GM19452 (cell line): ENCODE measurements around the gene EMC9.

Source experiments
- ATAC-seq: cut with Tn5 transposase; IDR thresholded peaks from one replicate; pipeline ENCODE4 v1.9.1; 2021; ENCODE audit not compliant: unreplicated experiment

The EMC9 gene, protein sequence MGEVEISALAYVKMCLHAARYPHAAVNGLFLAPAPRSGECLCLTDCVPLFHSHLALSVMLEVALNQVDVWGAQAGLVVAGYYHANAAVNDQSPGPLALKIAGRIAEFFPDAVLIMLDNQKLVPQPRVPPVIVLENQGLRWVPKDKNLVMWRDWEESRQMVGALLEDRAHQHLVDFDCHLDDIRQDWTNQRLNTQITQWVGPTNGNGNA

DNA sequence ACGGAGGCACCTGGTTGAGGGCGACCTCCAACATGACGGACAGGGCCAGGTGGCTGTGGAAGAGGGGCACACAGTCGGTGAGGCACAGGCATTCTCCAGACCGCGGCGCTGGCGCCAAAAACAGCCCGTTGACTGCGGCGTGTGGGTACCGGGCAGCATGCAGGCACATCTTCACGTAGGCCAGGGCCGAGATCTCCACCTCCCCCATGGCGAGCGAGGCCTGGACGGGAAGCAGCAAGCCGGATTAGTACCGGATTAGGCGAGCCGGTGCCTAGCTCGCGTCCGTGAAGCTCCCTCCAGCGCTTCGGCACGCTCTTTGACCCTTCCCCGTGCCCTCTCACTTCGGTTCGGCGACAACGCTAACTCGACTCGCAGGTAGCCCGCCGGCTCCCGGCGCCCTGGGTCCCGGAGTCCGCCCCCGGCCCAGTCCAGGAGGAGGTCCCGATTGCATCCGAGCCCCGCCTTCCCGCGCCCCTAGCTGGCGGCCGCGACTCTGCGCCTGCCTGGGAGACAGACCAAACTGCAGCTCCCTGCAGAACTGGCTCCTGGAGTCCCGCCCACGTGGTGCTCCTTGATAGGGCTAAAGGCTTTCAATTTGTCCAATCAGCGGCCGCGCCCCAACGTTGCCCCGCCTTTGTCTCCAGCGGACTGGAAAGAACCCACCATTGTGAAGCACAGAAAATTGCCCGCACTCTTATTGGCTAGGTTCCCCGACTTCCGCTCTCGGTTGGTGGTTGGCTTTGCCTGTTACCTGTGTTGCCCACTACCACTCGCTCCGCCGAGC, at the start of gene EMC9:
TSS of gene EMC9 (minus strand) at position 495 of the 784 bp plus-strand sequence. CDS start at position 208, 287 bp downstream.
- ATAC-seq = peak; percentile 82

DNA sequence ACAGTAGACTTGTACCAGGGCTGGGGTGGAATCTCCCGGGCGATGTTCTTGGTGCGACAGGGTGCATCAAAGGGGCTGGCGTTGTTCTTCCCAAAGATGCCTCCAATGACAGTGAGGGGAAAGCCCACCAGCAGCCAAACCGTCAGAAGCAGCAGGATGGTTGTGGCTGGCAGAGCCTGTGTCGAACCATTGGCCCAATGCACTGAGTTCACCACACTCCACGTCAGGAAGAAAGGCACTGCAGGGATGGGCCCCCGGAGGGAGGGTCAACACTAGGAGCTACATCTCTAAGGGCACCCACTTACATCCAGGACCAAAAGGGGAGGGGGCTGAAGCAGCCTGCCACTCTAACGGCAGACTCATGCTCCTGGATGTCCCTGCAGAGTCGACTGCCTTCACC, 49.0 kb upstream of the EMC9 start:
- ATAC-seq = no peak

DNA sequence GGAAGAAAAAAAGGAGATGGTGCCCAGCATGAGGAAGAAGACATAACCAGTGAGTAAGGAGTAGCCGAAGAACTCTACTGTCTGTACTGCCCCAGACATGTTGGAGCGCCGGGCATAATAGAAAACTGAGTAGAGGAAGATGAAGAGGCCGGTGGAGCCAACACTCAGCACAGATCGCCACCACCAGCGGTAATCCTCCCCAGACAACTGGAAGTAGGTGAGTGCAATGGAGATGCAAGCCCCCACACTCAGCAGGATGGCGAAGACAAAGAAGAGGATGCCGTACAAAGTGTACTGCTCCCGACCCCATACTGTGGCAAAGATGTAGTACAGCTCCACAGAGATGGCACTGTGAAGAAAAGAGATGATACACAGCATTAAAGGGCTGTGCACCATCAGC, 48.1 kb upstream of the EMC9 start:
- ATAC-seq = no peak

DNA sequence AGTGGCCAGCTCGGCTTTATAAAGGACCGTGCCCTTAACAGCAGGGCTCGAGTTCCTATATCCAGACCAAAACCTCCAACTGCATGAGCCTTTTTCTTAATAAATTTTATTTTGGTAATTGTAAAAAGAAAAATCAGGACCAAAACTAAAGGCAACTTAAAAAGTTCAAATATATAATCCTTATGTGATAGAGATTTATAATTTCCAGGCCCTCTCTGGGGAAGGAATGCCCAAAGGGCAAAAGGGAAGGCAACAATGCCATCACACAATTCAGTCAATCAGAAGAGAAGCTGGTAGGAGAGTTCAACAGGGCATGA, 47.6 kb upstream of the EMC9 start:
- no peak for ATAC-seq

DNA sequence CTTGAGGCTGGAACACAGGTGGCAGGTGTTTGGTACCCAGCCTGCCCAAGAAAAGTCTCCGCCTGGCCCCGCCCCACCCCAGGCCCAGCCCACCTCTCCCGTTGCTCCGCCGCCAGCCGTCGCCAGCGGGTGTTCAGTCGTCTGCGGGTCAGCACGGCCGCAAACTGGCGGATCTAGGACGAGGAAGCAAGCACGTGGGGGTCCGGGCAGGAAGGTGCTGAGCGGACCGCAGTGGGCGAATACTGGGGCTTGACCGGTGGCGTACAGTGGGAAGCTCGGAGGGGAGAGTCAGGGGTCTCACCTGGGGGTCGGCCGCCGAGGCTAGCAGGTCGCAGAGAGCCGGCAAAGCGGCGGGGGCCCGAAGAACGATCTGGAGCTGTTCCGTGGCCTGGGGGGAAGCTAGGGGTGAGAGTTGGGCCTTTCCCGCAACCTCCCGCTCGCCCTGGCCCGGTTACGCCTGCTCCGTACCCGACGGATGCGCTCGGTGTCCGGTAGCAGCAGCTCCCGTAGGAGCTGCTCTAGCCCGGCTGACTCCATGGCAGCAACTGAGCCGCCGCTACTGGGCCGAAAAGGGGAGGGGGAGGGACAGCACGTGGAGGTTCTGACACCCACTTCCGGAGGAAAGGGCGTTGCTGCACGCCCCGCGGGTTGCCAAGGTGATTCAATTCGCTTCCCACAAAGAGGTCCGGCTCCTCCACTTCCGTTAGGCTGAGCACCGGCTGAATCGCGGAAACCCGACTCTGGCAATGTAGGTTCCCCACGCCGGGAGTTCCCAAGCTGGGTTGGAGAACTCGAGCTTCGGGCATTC, 47.1 kb upstream of the EMC9 start, which contains the start of gene IPO4:
TSS of gene IPO4 (minus strand) at position 566 of the 808 bp plus-strand sequence. CDS start at position 537, 29 bp downstream.
- ATAC-seq = peak; percentile 84

DNA sequence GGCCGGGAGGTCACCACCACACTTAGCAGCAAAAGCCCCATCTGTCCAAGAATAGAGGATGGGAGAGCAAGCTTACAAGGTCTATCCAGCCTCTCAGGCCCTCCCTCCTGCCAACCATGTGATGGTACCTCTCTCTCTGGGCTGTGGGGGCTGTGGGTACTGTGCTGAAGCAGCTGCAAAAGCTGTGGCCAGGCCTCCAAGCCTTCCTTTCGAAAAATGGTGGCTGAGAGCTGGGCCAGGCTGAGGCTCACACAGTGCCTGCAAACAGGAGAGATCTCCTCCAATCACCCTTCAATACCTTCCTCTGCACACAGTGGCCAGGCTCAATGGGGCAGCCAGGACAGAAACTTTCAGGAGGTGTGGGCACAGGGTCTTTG, 46.1 kb upstream of the EMC9 start:
- no peak for ATAC-seq

DNA sequence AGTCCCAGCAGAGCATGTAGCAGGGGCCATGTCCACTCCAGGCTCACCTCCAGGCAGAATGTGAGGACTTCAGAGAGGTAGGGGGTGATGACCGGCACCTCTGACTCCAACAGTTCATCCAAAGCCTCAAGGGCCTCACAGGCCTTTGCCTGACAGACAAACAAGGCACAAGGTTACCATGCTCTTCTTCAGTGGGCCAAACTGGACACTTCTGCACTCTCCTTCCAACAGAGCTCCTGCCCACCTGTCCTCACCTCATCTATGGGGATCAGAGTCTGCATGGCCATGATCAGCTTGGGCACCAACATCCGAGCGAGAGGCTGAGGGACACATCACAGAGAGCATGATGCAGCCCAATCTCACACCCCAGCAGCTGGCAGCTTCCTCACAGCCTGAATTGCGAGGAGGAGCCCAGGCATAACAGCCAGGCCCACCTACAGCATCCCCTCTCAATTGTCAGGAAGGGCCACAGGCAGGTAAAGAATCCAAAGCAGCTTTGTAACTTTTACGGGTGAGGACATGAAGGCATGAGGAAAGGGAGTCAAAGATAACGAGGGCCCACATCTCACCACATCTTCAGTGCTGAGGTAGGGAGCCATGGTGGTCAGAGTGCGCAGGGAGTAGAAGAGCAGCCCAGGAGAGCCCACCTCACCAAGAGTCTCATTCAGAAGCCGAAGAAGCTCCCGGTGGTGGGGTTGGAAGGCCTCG, 45.6 kb upstream of the EMC9 start:
- no peak for ATAC-seq

DNA sequence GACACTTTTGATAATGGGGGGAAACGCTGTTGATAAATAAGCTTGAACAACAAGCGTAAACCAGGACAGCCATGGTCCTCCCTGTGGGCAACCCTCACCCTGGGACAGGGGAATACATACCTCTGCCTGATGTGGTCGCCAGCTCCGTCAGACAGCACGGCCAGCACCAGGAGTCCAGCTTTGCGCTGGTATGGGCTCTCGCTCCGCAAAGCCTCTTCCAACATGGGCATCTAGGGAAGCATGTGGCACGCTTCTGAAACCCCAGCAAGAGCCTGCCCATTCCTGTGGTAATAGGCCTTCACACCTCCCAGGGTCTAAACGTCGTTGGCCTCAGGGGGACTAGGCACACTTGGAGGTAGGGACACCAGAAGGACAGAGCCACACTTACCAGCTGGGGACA, 44.4 kb upstream of the EMC9 start:
- ATAC-seq = no peak

DNA sequence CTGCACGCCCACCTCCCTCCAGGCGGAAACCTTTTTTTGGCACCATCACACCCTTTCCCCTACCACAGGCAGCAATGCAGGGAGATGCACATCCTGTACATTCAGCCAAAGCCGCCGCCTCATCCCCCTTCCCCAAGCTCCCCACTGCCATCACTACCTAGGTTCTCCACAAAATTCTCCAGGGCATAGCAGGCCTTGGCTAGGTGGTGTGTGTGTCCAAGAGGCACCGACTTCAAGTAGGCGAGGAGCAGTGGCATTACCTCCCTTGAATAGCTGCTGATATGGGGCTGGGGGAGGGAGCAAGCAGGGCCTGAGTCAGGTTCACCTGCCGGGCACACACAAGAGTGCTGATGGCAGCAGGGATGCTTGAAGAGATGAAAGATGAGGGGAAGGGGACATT, 43.6 kb upstream of the EMC9 start:
- no peak for ATAC-seq

DNA sequence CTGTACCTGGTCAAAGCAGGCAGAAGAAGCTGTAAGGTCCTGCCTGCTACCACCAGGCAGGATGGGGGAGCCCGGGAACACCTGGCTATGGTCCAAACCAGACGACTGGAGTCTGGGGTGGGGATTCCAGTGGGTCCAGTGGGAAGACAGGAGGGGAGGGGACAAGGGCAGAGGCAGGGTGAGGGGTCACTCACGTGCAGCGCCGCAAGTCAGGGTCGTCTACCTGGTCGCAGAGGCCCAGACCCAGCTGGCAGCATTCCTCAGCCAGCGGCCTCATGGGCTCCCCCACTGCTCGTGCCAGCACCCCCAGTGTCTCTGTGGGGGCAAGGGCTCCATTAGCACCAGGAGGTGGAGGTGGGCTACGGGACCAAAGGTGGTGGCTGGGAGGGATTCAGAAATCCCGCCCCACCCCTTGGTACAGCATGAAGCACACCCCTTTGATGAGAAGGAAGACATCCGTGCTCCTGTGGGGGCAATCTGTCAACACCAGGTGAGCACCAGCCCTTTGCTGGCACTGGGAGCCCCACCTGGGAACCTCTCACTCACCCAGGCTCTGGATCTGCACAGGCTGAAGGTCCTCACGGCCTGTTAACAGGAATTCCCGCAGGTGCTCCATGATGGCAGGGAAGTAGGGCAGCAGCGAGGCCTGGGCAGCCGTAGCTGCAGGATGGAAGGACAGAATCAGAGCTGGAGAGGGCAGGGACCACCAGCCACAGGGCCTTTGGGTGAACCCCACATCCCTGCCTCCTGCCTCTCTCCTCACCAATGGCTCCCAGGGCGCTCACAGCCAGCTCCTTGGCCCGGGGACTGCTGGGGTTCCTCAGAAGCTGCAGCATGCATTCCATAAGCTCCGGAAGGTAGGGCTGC, 42.9 kb upstream of the EMC9 start:
- no peak for ATAC-seq

DNA sequence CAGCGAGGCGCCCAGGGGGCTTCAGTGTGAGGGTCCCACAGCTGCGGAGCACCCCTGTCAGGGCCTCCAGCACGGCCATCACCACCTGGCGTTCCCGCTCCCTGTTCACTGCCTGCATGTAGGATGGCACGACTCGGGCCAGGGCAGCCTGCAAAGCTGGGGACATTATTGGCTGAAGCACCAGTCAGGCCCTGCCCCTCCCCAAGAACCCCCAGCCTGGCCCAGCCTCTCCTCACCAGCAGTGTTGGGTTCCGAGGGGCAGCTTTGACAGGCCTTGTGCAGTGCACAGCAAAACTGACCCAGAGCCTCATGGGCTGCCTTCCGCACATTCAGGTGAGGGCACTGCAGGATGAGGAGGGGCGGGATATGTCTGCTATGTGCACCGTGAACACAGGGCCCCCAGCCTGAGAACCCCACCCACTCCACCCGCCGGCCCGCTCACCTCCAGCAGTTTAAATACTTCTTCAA, 41.7 kb upstream of the EMC9 start:
- no peak for ATAC-seq

DNA sequence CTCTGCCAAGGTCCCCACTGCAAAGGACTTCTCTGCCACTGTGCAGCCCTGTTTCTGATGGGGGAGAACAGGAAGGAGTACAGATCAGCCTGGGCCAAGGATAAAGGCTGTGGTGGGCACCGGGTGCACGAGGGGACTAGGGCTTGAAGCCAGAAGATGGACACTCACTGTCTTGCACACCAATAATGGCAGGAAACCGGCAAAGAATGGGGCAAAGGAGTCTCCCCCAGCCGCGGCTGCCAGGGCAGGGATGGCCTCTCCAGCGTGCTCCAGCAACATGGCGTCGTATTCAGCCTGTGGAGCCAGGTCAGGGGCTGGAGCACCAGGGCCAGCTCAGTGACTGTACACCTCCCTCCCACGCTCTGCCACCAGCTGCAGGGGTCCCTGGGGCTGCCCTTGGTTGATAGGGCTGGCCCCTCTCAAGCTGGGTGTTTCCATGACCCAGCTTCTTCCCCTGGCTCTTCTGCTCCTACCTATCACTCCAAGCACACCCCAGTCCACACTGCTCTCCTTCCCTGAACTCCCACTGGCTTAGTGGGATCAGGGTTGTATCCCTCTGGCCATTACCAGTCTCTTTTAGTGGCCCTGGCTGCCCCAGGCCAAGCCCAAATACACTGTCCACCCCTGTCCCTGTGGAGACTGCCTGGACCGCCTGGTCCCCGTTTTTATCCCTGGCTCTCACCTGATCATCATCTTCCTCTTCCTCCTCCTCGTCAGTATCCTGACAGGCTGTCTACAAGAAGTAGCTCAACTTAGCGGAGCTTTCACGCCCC, 40.9 kb upstream of the EMC9 start:
- no peak for ATAC-seq

DNA sequence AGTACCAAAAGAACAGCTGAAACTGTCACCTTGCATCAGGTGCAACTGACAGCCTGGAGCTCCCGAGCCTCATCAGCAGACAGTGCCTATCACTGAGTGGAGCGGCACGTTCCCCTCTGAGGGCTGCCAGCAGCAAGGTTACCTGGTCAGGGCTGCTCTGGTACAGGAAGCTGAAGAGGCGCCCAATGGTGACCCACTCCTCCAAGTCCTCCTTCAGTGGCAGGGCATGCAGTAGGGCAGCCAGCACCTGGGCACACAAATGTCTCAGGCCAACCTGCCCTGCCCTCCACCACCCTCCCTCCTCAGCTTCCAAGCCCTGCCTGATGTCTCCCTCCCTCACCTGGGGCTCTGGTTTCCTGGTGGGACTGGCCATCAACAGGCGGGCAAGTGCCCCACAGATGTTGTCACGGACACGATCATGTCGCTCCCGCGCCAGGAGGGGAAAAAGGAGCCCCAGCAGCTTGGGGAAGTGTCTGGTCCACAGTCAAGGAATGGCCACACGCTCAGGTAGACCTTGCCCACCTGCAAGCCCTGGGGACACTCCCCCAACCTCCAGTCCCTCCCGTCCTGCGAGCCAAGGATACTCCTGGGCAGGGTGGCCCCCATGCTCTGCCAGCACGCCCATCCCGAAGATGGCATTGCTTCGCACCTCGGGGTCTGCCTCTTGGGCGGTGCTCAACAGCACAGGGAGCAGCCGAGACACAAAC, 40.1 kb upstream of the EMC9 start:
- ATAC-seq = no peak

DNA sequence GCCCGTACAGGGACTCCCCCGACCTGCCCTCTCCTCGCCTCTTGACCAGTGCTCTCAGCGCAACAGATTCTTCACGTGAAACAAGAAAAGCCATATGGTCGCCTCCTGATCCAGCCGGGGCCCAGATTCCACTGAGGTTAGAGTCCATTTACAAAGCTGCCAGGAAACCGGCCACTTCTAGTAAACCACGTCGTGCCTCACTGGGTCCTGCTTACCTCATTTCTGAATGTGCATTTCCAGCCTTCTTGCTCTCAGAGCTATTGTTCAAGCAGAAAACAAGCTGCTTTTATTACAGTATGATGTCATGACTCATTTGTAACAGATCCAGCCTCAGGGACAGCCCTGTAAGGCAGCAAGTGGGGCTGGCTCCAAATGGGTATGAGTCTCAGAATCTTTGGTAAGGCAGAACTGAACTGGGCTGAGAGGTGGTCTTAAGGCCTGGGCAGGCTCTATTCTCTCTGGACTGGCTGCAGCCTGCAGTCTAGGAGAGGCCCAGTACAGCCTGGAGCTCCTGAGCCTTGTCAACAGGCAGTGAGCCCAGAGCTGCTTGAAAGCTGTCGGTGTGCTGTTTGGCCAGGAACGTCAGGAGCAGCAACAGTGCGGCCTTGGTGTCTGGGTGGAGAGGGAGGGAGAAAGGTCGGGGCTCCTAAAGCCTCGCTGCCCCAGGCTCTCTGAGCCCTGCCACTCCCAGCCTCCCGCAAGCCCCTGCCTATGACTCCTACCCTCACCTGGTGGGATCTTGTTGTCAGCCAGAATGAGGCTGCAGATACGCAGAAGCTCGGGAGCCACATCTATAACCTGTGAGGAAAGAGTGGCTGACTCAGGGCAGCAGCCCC, 38.8 kb upstream of the EMC9 start:
- ATAC-seq = no peak

DNA sequence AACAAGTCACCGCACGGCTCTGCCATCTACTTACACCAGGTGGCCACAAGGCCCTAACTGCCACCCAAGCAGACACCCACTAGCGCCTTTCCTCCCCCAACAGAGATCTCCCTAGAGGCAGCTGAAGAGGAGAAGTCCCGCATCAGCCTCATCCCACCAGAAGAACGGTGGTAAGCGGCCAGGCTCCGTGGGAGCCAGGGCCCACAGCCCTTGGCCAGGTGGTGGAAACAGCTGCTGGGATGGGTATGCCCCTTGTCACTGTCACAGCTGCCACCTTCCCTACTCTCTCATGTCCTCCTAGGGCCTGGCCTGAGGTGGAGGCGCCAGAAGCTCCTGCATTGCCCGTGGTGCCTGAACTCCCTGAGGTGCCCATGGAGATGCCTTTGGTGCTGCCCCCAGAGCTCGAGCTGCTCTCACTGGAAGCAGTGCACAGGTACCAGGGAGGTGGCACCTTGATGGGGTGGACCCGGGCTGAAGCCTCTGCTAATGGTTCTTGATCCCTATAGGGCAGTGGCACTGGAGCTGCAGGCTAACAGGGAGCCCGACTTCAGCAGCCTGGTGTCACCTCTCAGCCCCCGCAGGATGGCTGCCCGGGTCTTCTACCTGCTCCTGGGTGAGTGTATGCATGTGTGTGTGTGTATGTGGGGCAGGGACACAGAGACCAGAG, 38.0 kb upstream of the EMC9 start:
- ATAC-seq = no peak

DNA sequence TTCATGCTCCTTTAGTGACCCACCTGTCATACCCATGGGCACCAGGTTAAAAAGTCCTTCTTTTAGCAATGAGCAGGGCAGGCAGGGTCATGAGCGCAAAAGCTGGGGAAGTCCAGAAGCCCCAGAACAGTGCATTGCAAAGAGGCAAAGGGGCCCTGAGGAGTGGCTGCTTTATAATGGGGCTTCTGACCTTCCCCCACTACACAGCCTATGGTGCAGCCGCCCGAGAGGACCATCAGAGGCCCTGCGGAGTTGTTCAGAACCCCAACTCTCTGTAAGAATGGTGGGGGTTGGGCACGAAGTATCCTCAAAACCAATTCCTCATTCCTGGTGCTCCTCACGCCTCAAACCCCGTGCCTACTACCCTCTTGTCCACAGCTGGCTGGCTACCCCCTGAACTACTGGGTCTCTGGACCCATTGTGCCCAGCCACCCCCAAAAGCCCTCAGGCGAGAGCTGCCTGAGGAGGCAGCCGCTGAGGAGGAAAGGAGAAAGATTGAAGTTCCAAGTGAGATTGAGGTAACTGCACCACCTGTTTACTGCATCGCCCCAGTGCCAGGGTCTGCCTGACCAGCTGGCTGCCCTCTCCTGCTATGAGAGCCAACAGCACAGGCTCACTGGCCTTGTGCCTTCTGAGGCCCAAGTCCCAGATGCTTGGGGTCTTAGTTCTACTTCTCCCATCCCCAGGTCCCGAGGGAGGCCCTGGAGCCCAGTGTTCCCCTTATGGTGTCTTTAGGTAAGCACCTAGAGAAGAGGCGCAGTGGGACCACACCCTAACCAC, 37.2 kb upstream of the EMC9 start:
- ATAC-seq = no peak

DNA sequence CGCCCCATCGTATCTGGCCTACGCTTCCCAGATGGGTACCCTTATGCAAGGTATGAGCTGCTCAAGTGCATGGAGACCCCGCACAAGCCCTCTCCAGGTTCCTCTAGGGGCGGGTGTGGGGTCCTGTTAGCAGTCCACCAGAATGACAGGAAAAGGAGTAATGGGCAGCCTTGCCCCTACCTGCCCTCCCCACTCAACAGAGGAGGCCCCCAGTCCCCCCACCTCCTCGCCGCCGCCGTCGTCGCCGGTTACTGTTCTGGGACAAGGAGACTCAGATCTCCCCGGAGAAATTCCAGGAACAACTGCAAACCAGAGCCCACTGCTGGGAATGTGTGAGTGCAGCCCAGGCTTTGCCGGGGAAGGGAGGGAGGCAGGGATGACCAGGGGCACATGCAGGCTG, 36.5 kb upstream of the EMC9 start:
- no peak for ATAC-seq
